Ishikawa (cell line): ENCODE results near the gene CYP4F12.

Experiments used
- CEBPB ChIP-seq: IDR thresholded peaks from 2 replicates; pipeline ENCODE4 v1.6.1; 2012
- CREB1 ChIP-seq: IDR thresholded peaks from 2 replicates; pipeline ENCODE4 v1.6.1; 2012; ENCODE audit warnings: low read depth
- EGR1 ChIP-seq: IDR thresholded peaks from 2 replicates; pipeline ENCODE4 v1.6.1; 2012
- EP300 ChIP-seq: IDR thresholded peaks from 2 replicates; pipeline ENCODE4 v1.6.1; 2012; ENCODE audit warnings: borderline replicate concordance
- FOXM1 ChIP-seq: IDR thresholded peaks from 2 replicates; pipeline ENCODE4 v1.6.1; 2012; ENCODE audit warnings: low read depth, borderline replicate concordance
- NFIC ChIP-seq: IDR thresholded peaks from 2 replicates; pipeline ENCODE4 v1.6.1; 2012
- RAD21 ChIP-seq: IDR thresholded peaks from 2 replicates; pipeline ENCODE4 v1.6.1; 2012; ENCODE audit warnings: low read depth
- TAF1 ChIP-seq: IDR thresholded peaks from 2 replicates; pipeline ENCODE4 v1.6.1; 2012; ENCODE audit warnings: low read depth, mild to moderate bottlenecking
- TCF12 ChIP-seq: IDR thresholded peaks from 2 replicates; pipeline ENCODE4 v1.6.1; 2012; ENCODE audit warnings: low read depth
- TEAD4 ChIP-seq: IDR thresholded peaks from 2 replicates; pipeline ENCODE4 v1.6.1; 2012
- YY1 ChIP-seq: IDR thresholded peaks from 2 replicates; pipeline ENCODE4 v1.6.1; 2012; ENCODE audit warnings: low read depth
- ZBTB7A ChIP-seq: IDR thresholded peaks from 2 replicates; pipeline ENCODE4 v1.6.1; 2012; ENCODE audit warnings: low read depth
- TF ChIP-seq, protein P1 (sequence below): IDR thresholded peaks from 2 replicates; pipeline ENCODE4 v1.6.1; 2012
- TF ChIP-seq, protein P2 (sequence below): IDR thresholded peaks from 2 replicates; pipeline ENCODE4 v1.6.1; 2012; ENCODE audit warnings: low read depth, mild to moderate bottlenecking
- TF ChIP-seq, protein P3 (sequence below): IDR thresholded peaks from 2 replicates; pipeline ENCODE4 v1.6.1; 2012

The CYP4F12 gene, protein sequence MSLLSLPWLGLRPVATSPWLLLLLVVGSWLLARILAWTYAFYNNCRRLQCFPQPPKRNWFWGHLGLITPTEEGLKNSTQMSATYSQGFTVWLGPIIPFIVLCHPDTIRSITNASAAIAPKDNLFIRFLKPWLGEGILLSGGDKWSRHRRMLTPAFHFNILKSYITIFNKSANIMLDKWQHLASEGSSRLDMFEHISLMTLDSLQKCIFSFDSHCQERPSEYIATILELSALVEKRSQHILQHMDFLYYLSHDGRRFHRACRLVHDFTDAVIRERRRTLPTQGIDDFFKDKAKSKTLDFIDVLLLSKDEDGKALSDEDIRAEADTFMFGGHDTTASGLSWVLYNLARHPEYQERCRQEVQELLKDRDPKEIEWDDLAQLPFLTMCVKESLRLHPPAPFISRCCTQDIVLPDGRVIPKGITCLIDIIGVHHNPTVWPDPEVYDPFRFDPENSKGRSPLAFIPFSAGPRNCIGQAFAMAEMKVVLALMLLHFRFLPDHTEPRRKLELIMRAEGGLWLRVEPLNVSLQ

DNA sequence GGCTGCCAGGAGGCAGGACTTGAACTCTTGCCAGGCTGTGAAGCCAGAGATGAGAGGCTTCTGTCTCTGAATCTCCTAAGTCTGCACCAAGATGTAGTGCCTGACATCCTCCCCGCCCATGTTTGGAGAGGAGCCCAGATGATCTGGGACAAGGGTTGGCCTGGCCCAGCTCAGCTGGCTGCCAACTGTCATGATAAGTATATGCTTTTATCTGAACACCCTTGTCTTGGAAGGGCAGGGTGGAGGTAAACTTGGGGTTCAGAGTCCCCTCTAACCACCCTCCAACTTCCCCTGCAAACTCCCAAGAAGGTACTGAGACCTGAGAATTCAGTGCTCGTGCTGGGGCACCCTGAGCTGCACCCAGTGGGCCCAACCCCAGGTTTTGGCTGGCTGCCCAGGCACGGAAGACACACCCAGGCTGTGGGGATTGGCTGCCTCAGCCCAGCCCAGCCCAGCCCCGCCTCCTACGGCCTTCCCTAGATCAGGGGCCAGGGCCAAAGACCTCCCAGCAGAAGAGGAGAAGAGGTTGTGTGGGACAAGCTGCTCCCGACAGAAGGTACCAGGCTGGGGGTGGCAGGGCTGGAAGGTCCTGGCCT is at the start of gene CYP4F12:
CYP4F12 (plus strand) TSS at position 508 of the 596 bp plus-strand sequence. CDS start 443 bp downstream, outside the sequence.
- TF ChIP-seq NFIC (peak; percentile 53), TAF1 (no peak), EP300 (no peak)

DNA sequence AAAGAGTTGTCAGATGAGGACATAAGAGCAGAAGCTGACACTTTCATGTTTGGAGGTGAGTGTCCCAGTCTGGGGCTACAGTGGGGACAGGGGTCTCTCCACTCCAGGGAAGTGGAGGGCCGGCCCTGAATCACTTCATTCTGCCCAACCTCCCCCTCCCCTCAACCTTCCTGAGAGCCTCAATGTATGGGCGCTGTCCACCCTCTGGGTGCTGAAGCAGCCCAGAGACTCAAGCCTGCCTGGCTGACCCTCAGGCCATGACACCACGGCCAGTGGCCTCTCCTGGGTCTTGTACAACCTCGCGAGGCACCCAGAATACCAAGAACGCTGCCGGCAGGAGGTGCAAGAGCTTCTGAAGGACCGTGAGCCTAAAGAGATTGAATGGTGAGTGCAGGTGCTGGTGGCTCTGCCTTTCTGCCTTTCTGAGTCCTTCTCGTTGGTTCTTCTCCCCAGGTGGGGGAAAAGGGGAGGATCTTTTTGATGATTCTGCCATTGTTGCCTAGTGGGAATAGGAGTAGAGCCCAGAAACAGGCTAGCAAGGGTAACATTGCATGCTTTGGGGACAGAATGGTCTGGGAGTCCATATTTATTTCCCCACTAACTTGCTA is 49.1 kb upstream of the CYP4F12 start:
- no peak for TF ChIP-seq EGR1
- TF ChIP-seq EP300: no peak
- no peak for TF ChIP-seq RAD21
- TF ChIP-seq CREB1: no peak
- TF ChIP-seq, protein P1, sequence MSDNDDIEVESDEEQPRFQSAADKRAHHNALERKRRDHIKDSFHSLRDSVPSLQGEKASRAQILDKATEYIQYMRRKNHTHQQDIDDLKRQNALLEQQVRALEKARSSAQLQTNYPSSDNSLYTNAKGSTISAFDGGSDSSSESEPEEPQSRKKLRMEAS: no peak
- TF ChIP-seq, protein P2, sequence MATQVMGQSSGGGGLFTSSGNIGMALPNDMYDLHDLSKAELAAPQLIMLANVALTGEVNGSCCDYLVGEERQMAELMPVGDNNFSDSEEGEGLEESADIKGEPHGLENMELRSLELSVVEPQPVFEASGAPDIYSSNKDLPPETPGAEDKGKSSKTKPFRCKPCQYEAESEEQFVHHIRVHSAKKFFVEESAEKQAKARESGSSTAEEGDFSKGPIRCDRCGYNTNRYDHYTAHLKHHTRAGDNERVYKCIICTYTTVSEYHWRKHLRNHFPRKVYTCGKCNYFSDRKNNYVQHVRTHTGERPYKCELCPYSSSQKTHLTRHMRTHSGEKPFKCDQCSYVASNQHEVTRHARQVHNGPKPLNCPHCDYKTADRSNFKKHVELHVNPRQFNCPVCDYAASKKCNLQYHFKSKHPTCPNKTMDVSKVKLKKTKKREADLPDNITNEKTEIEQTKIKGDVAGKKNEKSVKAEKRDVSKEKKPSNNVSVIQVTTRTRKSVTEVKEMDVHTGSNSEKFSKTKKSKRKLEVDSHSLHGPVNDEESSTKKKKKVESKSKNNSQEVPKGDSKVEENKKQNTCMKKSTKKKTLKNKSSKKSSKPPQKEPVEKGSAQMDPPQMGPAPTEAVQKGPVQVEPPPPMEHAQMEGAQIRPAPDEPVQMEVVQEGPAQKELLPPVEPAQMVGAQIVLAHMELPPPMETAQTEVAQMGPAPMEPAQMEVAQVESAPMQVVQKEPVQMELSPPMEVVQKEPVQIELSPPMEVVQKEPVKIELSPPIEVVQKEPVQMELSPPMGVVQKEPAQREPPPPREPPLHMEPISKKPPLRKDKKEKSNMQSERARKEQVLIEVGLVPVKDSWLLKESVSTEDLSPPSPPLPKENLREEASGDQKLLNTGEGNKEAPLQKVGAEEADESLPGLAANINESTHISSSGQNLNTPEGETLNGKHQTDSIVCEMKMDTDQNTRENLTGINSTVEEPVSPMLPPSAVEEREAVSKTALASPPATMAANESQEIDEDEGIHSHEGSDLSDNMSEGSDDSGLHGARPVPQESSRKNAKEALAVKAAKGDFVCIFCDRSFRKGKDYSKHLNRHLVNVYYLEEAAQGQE: peak; percentile 96
- TF ChIP-seq FOXM1: no peak
- TF ChIP-seq ZBTB7A: no peak
- TF ChIP-seq, protein P3, sequence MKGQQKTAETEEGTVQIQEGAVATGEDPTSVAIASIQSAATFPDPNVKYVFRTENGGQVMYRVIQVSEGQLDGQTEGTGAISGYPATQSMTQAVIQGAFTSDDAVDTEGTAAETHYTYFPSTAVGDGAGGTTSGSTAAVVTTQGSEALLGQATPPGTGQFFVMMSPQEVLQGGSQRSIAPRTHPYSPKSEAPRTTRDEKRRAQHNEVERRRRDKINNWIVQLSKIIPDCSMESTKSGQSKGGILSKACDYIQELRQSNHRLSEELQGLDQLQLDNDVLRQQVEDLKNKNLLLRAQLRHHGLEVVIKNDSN: no peak
- 0 out of 2 replicates have a peak, but pooled peaks have one; percentile 33 for TF ChIP-seq YY1
- TF ChIP-seq TAF1: no peak
- no peak for TF ChIP-seq TEAD4
- no peak for TF ChIP-seq NFIC
- TF ChIP-seq CEBPB: no peak
- TF ChIP-seq TCF12: no peak

DNA sequence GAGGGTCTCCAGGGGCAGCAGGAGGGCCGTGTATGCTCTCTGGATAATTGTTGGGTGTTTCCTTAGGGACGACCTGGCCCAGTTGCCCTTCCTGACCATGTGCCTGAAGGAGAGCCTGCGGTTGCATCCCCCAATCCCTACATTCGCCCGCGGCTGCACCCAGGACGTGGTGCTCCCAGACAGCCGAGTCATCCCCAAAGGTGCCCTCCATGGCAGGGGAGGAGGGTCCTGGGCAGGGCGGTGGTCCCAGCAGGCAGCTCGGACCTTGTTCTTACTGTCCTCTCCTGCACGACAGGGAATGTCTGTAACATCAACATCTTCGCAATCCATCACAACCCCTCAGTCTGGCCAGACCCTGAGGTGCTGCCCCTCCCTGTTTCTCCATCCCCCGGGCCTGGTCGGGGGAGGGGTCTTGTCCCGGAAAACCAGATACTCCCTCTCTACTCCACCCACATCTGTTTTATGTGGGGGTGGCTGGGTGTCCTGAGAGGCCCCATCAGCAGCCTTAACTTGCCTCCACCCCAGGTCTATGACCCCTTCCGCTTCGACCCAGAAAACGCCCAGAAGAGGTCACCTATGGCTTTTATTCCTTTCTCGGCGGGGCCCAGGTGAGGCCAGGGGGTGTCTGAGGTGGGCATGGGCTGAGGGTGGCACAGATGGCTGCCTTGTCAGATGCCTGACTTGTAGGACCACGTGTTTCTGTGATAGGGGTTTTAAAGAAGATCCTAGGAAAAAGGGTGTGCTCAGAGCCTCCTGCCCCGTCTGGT is 44.5 kb upstream of the CYP4F12 start:
- no peak for TF ChIP-seq ZBTB7A
- no peak for TF ChIP-seq CEBPB
- TF ChIP-seq TCF12: no peak
- TF ChIP-seq, protein P2: no peak
- no peak for TF ChIP-seq EP300
- TF ChIP-seq NFIC: no peak
- no peak for TF ChIP-seq RAD21
- TF ChIP-seq, protein P1: no peak
- TF ChIP-seq YY1: no peak
- TF ChIP-seq CREB1: no peak

DNA sequence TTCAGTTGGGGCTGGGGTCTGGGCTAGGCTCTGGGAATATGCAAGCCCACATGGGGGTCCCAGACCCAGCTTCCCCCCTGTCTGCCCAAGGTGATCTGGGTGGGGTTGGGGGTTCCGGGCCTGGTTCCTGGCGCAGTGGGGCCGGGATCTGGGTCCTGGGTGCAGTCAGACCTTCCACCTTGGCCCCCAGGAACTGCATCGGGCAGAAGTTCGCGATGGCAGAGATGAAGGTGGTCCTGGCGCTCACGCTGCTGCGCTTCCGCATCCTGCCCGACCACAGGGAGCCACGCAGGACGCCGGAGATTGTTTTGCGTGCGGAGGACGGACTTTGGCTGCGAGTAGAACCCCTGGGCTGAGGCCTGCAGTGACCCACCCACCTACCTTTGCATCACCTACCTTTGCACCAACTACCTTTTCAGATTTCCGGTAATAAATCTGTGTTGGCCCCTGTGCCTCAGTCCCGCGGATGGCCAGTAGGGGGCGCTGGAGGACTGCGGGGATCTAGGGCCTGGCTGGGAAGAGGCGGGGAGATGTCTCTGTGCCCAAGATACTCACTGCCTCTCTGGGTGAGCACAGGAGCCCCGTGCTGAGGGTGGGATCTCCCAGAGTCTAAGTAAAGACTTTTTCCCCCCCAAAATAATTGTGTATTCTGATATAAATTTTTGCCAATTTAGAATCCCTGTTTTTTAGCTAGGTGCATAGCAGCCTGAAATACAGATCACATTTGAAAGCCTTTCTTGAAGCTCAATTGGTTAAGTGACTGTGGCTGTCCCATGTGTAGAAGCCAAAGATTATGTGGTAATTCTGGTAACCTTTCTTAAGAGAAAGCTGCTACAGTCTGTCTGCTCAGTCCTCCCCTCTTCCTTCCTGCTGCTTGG is 43.6 kb upstream of the CYP4F12 start:
- TF ChIP-seq ZBTB7A: 0 out of 2 replicates have a peak, but pooled peaks have one; percentile 32
- TF ChIP-seq CREB1: no peak
- no peak for TF ChIP-seq NFIC
- TF ChIP-seq RAD21: peak; percentile 86
- TF ChIP-seq EP300: no peak
- no peak for TF ChIP-seq TAF1
- no peak for TF ChIP-seq EGR1
- TF ChIP-seq, protein P1: no peak
